ENCODE data around the gene ZDHHC17.

Gene ZDHHC17

DNA sequence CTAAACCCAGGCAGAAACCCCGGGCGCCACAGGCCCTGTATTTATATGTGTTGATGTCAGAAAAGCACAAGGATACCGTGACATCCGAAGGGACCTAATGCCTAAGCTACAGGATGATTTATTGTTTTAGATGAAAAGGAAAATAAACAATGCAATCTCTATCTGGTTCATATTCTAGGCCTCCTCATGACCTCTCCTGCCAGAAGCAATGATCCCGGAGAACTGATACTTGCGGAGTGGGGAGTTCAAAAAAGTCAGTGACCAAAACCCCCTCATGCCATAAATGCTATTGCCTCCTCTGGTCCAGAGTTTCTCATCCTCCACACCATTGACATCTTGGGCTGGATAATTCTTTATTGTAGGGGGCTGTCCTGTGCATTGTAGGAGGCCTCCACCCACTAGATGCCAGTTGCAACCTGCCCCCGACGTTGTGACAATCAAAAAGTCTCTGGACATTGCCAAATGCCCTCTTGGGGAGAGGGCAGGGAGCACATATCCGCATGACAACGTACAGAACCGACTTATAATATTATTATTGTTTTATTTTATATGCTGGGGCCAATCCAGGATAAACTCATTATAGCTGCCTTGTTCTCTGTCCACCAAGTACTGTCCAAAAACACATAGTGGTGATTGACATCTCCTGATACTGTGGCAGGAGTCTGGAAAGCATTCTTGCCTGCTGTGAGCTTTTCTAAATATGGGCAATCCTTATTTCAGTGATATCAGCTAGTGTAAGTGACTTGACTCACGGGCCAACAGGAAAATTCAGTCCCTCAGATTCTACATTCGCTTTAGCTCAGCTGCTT, 116.0 kb downstream of the ZDHHC17 start:
- no peak for DNase-seq

DNA sequence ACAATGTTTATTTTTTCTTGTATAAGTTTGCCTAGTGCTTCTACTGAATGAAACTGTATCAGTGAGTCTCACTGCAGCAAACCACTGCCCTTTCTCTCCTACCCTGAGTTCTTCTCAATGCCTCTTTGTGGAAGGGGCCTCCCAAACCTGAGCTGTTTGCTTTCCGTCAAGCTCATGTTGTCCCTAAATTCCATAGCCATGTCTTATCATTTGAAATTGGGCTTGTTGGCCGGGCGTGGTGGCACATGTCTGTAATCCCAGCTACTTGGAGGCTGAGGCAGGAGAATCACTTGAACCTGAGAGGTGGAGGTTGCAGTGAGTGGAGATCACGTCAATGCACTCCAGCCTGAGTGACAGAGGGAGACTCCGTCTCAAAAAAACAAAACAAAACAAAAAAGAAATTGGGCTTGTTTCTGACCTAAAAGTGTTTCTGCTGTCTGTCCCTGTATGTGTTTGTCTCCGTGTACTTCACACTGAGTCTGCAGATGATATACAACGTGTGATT, 116.7 kb downstream of the ZDHHC17 start:
- no peak for DNase-seq

DNA sequence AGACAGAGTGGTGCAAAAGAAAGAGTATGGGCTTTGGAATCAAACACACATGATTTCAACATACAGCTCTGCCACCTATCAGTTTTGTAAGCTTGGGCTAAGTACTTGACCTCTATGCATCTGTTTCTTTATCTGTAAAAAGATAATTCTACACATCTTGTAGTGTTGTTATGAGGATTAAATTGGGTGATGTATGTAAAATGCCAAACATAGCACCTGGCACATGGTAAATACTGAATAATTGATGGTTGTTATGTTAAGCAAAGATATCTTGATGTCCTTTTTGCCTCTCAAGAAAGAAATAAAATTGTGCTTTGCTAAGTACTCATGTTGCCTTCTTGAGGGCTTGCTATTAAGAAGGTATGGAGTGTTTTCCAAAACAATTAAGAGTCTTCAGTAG, 117.2 kb downstream of the ZDHHC17 start:
- no peak for DNase-seq

DNA sequence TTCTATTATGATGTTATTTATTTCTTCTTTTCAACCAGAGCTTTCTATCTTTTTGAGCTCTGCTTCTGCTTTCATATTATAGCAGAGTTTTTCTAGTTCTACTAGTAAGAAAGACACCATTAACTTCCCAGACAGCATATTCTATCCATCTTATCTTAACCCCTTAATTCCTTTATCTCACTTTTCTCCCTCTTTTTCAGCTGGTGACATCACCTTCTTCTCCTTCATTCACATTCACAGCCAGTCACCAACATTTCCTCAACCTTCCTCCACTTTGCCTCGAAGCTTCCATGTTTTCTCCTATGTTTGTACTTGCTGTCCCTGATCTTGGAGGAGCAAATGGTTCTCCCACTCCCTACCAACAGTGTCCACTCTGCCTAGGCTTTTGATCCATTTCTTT, 118.5 kb downstream of the ZDHHC17 start:
- no peak for DNase-seq

DNA sequence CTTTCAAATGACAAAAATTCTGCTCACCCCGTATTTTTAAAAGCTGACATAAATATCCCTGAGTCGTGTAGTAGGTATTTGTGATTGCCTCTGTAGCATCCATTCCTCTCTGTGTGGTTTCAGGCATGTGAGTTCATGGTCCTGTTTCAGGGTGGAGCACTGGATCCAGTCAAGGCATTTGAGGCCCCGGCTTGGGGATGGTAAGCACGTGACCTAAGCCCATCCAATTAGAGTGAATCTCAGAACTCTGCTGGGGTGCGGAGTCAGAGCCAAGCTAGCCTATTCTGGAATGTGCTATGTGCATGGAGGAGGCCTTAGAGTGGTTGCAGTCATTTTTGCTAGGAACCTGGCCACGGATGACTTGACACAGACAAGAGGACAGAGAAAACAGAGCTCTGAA, 119.2 kb downstream of the ZDHHC17 start:
- DNase-seq: no peak

DNA sequence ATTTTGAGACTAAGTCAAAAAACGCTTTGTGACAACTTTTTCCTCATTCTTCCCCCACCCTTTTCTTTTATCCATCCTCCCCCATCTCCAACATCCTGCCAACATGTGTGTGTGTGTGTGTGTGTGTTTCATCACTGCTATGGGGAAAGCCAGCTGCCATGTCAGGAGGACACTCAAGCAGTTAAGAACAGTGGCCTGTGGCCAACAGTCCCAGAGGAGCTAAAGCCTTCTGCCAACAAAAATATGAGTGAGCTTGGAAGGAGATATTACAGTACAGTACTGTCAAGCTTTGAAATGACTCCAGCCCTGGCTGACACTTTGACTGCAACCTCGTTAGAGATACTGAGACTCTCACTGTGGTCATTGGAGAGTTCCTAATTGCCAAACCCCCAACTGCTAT, 119.9 kb downstream of the ZDHHC17 start:
- DNase-seq: no peak

DNA sequence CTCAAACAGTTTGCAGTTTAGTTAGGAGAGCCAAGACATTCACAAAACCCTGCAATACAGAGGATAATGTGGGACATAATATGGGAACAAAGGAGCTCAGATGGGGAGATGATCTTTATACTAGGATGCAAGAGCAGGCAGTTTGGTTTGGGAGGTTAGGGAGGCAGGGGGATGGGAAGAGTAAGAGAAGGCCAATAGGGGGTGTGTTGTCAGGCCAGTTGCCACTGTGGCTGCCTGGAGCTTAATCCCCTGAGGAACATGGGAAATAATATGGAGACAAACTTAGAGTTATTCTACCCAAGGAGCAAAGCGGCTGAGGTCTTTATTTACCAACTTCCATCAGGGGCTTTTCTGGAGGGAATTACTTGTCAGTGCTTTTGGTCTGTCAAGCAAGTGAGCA, 124.9 kb downstream of the ZDHHC17 start:
- no peak for DNase-seq

DNA sequence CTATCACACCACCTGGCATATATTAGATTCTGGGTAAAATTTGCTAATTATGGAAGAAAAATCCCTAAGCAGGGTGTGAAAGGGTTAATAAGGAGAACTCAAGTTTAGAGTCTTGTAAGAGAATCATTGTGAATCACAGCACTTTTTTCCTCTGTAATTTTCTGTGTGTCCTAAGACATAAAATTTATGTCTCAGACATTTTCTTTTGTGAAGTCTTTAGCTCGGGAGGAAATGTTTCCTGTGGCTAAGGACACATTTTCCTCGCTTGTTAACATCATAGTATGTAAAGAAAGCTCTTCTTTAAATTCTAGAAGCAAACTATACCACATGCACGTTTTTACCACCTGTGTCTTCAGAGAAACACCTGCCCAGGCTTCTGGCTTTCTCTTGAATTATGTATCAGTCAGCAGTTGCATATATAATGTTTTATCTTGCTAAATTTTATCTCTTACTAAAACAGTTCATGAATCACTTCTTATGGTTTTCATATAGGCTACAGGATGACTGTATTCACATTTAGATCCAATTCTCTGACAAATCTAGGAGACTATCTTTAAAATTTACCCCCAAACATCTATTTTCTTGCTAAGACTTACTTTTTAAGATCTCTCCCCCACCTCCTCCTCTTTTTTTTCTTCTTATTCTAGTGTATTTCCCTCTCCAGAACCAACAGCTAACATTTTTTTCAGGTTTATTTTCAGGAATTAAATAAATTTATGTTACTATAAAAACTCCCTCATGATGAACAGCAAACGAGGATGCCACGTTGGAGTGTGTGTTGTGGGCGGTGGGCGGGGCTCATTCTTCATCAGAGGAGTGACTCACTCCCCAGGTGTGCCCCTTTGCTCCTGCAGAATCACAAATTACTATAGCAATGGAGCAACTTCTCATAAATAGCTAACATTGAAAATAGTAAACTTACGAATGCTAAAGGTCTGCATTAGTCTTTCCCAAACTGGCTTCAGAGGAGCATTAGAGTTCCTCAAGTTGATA, 126.5 kb downstream of the ZDHHC17 start:
- no peak for DNase-seq

DNA sequence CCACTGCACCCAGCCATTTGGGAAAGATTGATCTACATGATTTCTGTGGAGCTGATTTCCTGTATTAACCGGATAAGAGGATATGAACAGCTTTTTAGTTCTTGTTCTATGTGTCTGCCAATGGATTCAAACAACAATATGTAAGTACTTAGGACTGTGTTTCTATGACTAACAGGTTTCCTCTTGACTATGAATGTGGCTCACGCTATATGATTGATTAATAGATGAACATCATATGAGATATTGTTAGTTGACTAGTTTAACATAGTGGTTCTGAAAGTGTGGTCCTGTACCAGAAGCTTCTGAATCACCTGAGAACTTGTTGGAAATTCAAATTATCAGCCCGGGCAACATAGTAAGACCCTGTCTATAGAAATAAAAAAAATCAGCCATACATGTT, 127.7 kb downstream of the ZDHHC17 start:
- DNase-seq: no peak

DNA sequence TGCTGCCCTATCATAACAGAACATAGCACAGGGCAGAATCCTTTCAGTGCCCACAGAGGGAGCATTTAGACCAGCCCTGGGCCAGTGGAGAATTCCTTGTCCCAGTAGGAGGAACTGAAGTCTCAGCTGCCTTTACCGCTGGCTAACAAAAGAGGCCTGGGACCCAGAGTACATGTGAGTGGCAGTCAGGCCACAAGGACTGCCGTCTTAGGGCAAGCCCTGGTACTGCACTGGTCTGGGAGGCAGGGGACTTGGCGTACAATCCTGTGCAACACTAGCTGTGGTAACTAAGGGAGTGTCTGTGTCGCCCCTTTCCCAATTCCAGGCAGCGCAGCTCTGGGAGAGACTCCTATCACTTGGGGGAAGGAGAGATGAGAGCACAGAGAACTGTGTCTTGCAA, 131.9 kb downstream of the ZDHHC17 start:
- DNase-seq: no peak

DNA sequence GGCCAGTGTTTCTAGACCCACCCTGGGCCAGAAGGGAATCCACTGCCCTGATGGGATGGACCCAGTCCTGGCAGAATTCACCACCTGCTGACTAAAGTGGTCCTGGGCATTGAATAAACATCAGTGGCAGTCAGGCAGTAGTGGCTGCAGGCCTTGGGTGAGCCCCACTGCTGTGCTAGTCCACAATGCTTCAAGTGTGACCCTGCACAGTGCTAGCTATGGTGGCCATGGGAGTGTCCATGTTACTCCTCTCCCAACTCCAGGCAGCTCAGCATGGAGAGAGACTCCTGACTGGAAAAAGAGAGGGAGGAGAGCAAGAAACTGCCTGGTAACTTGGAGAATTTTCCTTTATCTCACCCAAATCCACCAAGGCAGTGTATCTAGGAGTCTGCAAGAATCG, 132.4 kb downstream of the ZDHHC17 start:
- DNase-seq: no peak

DNA sequence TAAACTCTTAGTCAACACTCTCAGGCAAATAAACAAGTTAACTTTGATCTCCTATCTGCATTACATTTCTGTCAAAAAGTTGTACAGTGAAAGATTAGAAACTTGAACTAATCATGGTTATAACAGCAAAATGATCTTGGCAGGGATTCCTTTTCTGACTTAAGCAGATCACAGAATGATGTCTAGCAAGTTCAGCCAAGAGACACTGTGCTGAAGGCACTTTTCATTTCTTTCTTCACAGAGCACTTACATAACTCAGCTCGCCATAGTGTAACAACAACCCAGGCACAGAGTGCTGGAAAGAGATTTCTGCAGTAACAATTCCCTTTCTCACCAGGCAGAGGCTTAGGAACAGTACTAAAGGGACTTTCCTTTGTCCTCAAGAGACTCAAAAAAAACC, 134.5 kb downstream of the ZDHHC17 start:
- DNase-seq: no peak

DNA sequence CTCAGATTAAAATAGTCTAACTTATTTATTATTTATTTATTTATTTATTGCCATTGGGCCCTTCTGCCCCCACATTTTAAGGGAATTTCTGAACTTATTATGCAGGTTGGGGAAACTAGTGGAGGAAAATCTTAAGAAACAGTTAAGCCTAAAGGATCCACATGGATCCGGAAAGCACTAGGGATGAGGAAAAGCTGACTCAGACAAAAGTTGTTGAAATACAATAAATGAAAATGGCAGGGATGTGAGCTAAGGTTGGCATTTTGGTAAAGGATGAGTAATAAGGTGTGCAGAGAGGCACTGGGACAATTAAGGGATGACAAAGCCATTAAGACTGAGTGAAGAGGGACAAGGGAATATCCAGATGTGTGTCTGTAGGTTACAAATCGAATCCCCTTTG, 135.6 kb downstream of the ZDHHC17 start:
- DNase-seq: no peak

DNA sequence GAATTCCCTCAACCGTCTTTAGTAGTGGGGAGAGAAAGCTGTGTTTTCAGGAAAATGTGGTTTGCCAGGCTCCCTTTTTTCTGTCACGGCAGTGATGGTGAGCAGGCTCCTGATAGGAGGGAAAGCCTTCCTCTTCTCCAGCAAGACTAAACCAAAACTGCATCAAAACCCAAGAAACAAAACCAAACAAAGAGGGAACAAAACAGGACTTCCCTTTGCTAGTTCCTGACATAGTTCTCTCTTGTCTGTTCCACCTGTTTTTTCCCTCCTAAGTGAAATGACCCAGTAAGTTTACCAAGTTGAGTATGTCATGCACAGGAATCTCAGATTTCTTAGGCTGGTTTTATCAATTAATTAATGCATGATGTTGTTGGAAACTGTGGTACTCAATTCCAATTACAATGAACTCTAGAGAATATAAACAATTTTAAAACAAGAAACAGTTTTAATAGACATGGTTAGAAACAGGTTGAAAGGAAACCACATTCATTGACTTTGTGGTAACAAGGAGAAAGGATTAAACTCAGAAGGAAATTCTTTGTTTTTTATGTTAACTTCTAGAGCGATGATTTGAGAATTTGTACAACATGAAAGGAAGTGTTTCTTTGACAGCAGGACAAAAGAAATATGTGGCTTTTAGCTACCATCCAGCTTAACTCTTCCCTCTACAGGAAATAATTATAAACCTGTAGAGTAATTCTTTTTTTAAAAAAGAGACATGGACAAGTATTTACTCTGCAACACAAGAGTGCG, 137.9 kb downstream of the ZDHHC17 start:
- DNase-seq: no peak
